HCT116 (cell line): Measurements from ENCODE around the gene EFHD1. TPM values are rescaled to one million over a fixed set of nuclear protein-coding genes. Genes with fewer than 3 reads are reported as not detected.

ENCODE experiments used
- ATAC-seq: fragments of 200-7000 bp; cut with Tn5 transposase; 2 replicates; pipeline ENCODE4 v1.9.1; 2020; ENCODE audit warnings: mild to moderate bottlenecking, moderate library complexity
- BruUV-seq: library from RNA; stranded (reverse); fragments of 400-500 nt; replicated peaks from 2 replicates; lab custom pipeline; 2021; lab: Mats Ljungman, UMichigan
- CTCF ChIA-PET: fragments of 300-600 bp; sonication (Branson Sonifier 250); formaldehyde crosslinking; loops from one replicate; lab custom pipeline; 2021; ENCODE audit warnings: antibody characterized with exemption; lab: Charles Lee
- POLR2A ChIA-PET: fragments of 300-600, 350-600 bp; sonication (Branson Sonifier 250); formaldehyde crosslinking; loops from one replicate; lab custom pipeline; 2021; ENCODE audit warnings: antibody characterized with exemption; lab: Charles Lee
- RAD21 ChIA-PET, 2 experiments: fragments of 300-600 bp; sonication (Branson Sonifier 250); formaldehyde crosslinking; loops; one replicate each; lab custom pipeline; 2023; ENCODE audit warnings: low total read pairs in 2 of 2; ENCODE audit not compliant: uncharacterized antibody in 2 of 2, unreplicated experiment in 2 of 2, low non-redundant PET in 1 of 2; lab: Charles Lee
- DNase-seq: peaks from one replicate; pipeline ENCODE4 v3.0.0-alpha.2; 2010; ENCODE audit warnings: low read depth, low spot score
- H2AFZ ChIP-seq: fragments of 200-600 bp; shearing (Covaris generic), sonication (generic); 2 replicates; pipeline ENCODE4 v1.6.1; 2017; ENCODE audit warnings: low read depth, mixed run types, mixed read lengths, antibody characterized with exemption, low read length; ENCODE audit not compliant: poor library complexity, severe bottlenecking
- H3K27ac ChIP-seq: 2 replicates; pipeline ENCODE4 v1.5.1; 2012; ENCODE audit warnings: low read depth, low read length
- H3K27me3 ChIP-seq: fragments of 200-600 bp; sonication (generic); 2 replicates; pipeline ENCODE4 v1.6.1; 2016; ENCODE audit warnings: mixed run types, low read length, mixed read lengths; ENCODE audit not compliant: insufficient read depth
- H3K36me3 ChIP-seq, 2 experiments: fragments of 200-500 bp in 1 of 2; fragments of 200-600 bp in 1 of 2; sonication (Bioruptor generic) in 1 of 2; sonication (generic) in 1 of 2; 2 replicates each; pipeline versions ENCODE4 v1.5.1 to v1.6.1; 2014 to 2016; ENCODE audit warnings: low read length in 2 of 2, inconsistent platforms in 1 of 2, mixed read lengths in 1 of 2, mixed run types in 1 of 2; ENCODE audit not compliant: insufficient read depth in 2 of 2, control insufficient read depth in 1 of 2
- H3K4me1 ChIP-seq, 2 experiments: fragments of 200-600 bp in 1 of 2; sonication (generic) in 1 of 2; 2 replicates each; pipeline versions ENCODE4 v1.5.1 to v1.6.1; 2012 to 2017; ENCODE audit warnings: low read length in 2 of 2, inconsistent platforms in 1 of 2, mild to moderate bottlenecking in 1 of 2, mixed read lengths in 1 of 2, mixed run types in 1 of 2, moderate library complexity in 1 of 2; ENCODE audit not compliant: insufficient read depth in 2 of 2, control insufficient read depth in 1 of 2
- H3K4me2 ChIP-seq: fragments of 200-600 bp; sonication (generic); 2 replicates; pipeline ENCODE4 v1.6.1; 2017; ENCODE audit warnings: mixed run types, low read length, mixed read lengths
- H3K4me3 ChIP-seq, 2 experiments: fragments of 200-600 bp in 1 of 2; sonication (generic) in 1 of 2; replicated peaks in 1 of 2; 2 replicates each; pipeline ENCODE4 v1.5.1; 2011 to 2016; ENCODE audit warnings: low read length in 2 of 2, control low read depth in 1 of 2, low read depth in 1 of 2, mild to moderate bottlenecking in 1 of 2, mixed read lengths in 1 of 2, mixed run types in 1 of 2
- H3K79me2 ChIP-seq: fragments of 200-600 bp; sonication (generic); 2 replicates; pipeline ENCODE4 v1.6.1; 2017; ENCODE audit warnings: mild to moderate bottlenecking, mixed run types, low read length, moderate library complexity, mixed read lengths; ENCODE audit not compliant: insufficient read depth
- H3K9ac ChIP-seq: fragments of 200-600 bp; sonication (generic); 2 replicates; pipeline ENCODE4 v1.6.1; 2016; ENCODE audit warnings: low read length, mixed read lengths
- H3K9me2 ChIP-seq: fragments of 200-600 bp; sonication (generic), shearing (Covaris generic); 2 replicates; pipeline ENCODE4 v1.6.1; 2017; ENCODE audit warnings: mixed run types, mild to moderate bottlenecking, moderate library complexity; ENCODE audit not compliant: insufficient read depth
- H3K9me3 ChIP-seq, 2 experiments: fragments of 200-500 bp in 1 of 2; fragments of 200-600 bp in 1 of 2; sonication (Bioruptor generic) in 1 of 2; sonication (generic) in 1 of 2; 2 replicates each; pipeline ENCODE4 v1.6.1; 2014 to 2017; ENCODE audit warnings: low read length in 2 of 2, mixed read lengths in 2 of 2, inconsistent platforms in 1 of 2, low read depth in 1 of 2, mild to moderate bottlenecking in 1 of 2, mixed run types in 1 of 2, moderate library complexity in 1 of 2; ENCODE audit not compliant: control insufficient read depth in 1 of 2, insufficient read depth in 1 of 2
- H4K20me1 ChIP-seq: fragments of 200-600 bp; sonication (generic), shearing (Covaris generic); 2 replicates; pipeline ENCODE4 v1.6.1; 2017; ENCODE audit warnings: mixed run types, mild to moderate bottlenecking, moderate library complexity; ENCODE audit not compliant: insufficient read depth
- ATF3 ChIP-seq: IDR thresholded peaks from 2 replicates; pipeline ENCODE4 v1.6.1; 2012
- ELF1 ChIP-seq: IDR thresholded peaks from 2 replicates; pipeline ENCODE4 v1.6.1; 2012; ENCODE audit warnings: low read depth, borderline replicate concordance
- EZH2 ChIP-seq: fragments of 200-600 bp; sonication (generic); IDR thresholded peaks from 2 replicates; pipeline ENCODE4 v1.6.1; 2017; ENCODE audit warnings: antibody characterized with exemption, mixed run types
- JUND ChIP-seq: IDR thresholded peaks from 2 replicates; pipeline ENCODE4 v1.6.1; 2012
- POLR2AphosphoS5 ChIP-seq: IDR thresholded peaks from 2 replicates; pipeline ENCODE4 v1.6.1; 2011; ENCODE audit warnings: mild to moderate bottlenecking, low read depth, low read length, moderate library complexity
- SIN3A ChIP-seq: IDR thresholded peaks from 2 replicates; pipeline ENCODE4 v1.6.1; 2012; ENCODE audit warnings: low read depth
- SRF ChIP-seq: IDR thresholded peaks from 2 replicates; pipeline ENCODE4 v1.6.1; 2012; ENCODE audit warnings: low read depth
- TCF7L2 ChIP-seq: IDR thresholded peaks from 2 replicates; pipeline ENCODE4 v1.7.0; 2011; ENCODE audit warnings: borderline replicate concordance, inconsistent platforms; ENCODE audit not compliant: insufficient read depth, insufficient read length; ENCODE audit errors: extremely low read depth
- intact Hi-C: fragments of 100-400 bp; cut with micrococcal nuclease; formaldehyde crosslinking; loops from 2 replicates; pipeline ENCODE4 v1.10.0; 2022
- total RNA-seq: library from RNA; stranded (reverse); gene quantifications from one replicate; pipeline ENCODE4 v1.2.1, GENCODE V29; 2021; ENCODE audit not compliant: unreplicated experiment

EFHD1 gene
- total RNA-seq, 1 experiment from 2014 or later, result 0.52 TPM

DNA sequence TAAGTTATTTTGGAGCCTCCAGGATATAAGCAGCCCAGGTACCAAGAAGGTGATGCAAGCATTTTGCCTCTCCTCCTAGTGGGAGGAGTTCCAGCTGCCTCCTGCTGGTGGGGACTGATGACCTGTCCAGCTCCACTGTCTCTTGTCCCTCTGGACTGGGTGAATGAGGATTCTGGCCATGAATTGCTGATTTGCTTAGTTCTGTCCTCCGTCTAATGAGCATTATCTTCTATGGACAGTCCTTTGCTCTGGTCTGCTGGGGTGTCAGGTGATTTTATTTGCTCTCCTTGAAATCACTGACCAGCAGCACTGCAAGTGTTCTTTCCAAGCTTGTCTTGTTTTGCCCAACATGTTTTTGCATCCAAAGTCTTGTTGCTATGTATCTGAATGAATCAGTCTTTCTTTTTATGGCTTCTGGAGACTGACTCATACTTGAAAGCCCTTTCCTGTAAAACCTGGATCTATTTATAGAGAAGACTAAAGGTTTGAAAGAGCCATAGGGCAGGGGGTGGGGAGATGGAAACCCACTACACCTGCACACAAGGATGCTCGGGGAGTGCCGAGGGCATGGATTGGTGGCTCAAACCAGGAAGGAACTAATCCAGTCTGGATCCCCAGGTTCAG, 40.5 kb upstream of the EFHD1 start (continued):
- TF ChIP-seq EZH2, result no peak
- TF ChIP-seq POLR2AphosphoS5, result no peak
- TF ChIP-seq SIN3A, result no peak
- no peak for TF ChIP-seq ELF1

DNA sequence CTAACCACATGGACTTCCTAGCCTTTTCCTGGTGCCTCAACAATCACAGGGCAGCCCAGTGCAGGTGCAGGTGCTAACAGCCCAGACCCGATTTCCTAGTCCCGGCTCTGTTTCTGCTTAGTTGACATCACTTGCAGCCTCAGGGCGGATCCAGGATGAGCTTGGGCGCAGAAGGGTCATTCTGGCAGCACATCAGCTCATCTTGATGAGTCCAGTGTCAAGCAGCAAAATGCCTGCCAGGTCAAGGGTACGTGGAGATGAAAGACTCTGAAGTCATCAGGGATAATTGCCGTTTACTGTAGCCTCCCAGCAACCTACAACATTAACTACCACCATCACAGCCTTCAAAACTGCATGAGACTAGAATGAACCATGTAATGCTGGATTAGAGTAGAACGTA, 39.4 kb upstream of the EFHD1 start:
- H3K9me3 ChIP-seq, result no peaks in the 10 kb centered on the region
- POLR2A ChIA-PET, result interaction anchor here (1.7 kb wide), 1 partner anchor 44 kb away, joined by 3 read pairs; the partner anchor contains the start of genes EIF4E2 and TIGD1

More for the DNA sequence above, 39.4 kb upstream of the EFHD1 start:
- no peak for ATAC-seq
- Histone ChIP-seq H3K4me3 (no peak overlapping the region), H3K27ac (no peak overlapping the region), H3K4me2 (peak overlapping the region; percentile 80), H2AFZ (no peak overlapping the region), H3K4me1 (peaks cover 22 to 31% of the 10 kb centered on the region in 2 experiments), H3K9me2 (no peaks in the 10 kb centered on the region), H3K27me3 (no peaks in the 10 kb centered on the region), H3K36me3 (no peaks in the 10 kb centered on the region), H3K79me2 (no peaks in the 10 kb centered on the region), H3K9ac (no peak overlapping the region), H4K20me1 (no peaks in the 10 kb centered on the region)
- ChIA-PET RAD21 (no interaction called here), CTCF (no interaction called here)
- TF ChIP-seq TCF7L2 (no peak), SIN3A (no peak), SRF (no peak), JUND (no peak), EZH2 (no peak), ATF3 (no peak)
- no TSS peak for BruUV-seq
- intact Hi-C loops, result no loop called here
- no peak for DNase-seq
